GM18858 (cell line): ENCODE results near the gene PSMA8.
"Not testable (repeated sequence)": the region's sequence is repeated elsewhere in the genome, so short reads cannot be mapped to it uniquely, and the experiment has no call there.

Experiments
- ATAC-seq: cut with Tn5 transposase; IDR thresholded peaks from one replicate; pipeline ENCODE4 v1.9.1; 2021; ENCODE audit not compliant: unreplicated experiment

PSMA8 gene

DNA sequence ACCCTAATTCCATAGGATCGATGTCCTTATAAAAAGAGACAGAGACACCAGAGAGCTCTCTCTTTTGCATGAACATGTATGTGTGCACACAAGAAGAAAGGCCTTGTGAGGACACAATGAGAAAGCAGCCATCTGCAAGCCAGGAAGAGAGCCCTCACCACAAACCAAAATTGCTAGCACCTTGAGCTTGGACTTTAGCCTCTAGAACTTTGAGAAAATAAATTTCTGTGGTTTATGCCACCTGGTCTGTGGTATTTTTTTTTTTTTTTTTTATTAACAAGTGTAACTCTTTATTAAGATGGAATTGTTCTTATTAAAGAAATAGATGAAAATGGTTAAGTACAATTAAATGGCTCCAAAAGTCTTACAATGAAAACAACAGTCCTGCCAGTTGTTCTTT is 33.9 kb downstream of the PSMA8 start:
- ATAC-seq: peak; percentile 78

DNA sequence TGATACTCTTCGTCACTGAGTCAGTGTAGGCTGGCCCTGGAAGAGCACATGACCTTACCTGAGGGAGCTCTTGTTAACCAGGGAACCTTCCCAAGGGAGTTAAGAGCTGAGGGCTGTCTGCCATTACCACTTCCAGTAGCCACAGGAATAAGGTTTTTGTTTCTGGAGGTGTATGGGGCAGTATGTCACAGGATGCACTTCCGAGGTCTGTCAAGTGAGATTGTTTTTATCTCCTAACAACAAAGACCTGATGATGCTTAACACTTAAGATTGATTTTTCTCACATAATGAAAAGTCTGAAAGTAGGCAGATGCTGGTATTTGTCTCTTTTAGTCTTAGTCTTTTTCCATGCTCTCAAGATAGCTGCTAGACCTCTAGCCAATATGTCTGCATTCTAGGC is 41.8 kb downstream of the PSMA8 start:
- no peak for ATAC-seq

DNA sequence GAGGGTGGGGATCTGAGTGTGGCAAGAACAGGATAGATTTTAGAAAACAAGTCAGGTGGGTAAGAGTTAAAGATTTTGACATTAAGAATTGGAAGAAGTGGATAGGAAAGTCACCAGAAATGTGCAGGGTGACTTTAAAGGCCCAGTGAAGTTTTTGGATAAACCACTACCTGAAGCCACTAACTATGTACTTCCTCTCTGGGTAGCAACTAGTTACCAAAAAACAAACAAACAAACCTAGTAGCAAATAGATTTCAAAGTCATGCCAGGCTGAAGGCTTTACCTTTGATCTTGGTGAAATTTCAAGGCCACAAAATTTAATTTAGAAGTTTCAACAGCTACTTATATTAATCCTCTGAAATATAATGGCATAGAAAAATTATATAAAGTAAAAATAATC is 42.5 kb downstream of the PSMA8 start:
- ATAC-seq: no peak

DNA sequence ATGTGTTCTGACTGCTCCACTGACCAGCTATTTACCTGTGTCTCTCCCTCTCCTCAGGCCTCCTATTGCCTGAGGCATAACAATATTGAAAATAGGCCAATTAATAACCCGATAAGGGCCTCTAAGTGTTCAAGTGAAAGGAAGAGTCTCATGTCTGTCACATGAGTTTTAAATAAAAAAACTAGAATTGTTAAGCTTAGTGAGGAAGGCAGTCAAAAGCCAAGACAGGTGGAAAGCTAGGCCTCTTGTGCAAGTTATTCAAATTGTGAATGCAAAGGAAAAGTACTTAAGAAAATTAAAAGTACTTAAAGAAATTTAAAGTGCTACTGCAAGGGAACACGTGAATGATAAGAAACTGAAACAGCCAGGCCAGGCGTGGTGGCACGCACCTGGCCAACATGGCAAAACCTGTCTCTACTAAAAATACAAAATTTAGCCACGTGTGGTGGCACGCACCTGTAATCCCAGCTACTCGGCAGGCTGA is 47.7 kb downstream of the PSMA8 start:
- ATAC-seq: peak; percentile 46

- no peak for ATAC-seq
Observed at GRCh38 chr18:26183395-26184112, 49.9 kb downstream of the PSMA8 start.

GRCh38 chr18:26185267-26185666 is 51.6 kb downstream of the PSMA8 start:
- ATAC-seq: no peak

DNA sequence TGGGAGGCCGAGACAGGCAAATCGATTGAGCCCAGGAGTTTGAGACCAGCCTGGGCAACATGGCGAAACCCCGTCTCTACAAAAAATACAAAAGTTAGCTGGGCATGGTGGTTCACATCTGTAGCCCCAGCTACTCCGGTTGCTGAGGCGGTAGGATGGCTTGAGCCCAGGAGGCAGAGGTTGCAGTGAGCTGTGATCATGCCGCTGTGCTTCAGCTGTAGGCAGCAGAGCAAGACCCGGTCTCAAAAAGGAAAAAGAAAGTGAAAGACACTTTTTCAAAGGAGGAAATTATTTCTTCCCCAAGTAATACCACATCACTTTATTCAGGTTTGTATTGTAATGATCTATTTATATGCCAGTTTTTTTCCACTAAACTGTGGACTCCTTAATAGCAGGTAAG is 56.8 kb downstream of the PSMA8 start:
- peak; percentile 83 for ATAC-seq

GRCh38 chr18:26192233-26192632 is 58.6 kb downstream of the PSMA8 start:
- ATAC-seq: no peak

DNA sequence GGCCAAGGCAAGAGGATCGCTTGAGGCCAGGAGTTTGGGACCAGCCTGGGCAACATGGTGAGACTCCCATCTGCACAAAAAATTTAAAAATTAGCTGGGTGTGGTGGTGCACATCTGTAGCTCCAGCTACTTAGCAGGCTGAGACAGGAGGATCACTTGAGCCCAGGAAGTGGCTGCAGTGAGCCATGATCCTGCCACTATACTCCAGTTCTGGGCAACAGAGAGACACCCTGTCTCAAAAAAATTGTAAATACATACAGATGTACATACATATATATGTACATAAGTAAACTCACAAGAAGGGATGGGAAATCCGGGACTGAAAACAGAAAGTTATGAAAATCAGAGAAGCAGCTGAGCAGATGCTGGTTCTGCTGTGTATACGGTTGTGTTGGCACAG is 62.9 kb downstream of the PSMA8 start:
- no peak for ATAC-seq

GRCh38 chr18:26202001-26202400 is 68.3 kb downstream of the PSMA8 start:
- not testable (repeated sequence) for ATAC-seq

- ATAC-seq: no peak
Observed at GRCh38 chr18:26205318-26205717, 71.6 kb downstream of the PSMA8 start.

DNA sequence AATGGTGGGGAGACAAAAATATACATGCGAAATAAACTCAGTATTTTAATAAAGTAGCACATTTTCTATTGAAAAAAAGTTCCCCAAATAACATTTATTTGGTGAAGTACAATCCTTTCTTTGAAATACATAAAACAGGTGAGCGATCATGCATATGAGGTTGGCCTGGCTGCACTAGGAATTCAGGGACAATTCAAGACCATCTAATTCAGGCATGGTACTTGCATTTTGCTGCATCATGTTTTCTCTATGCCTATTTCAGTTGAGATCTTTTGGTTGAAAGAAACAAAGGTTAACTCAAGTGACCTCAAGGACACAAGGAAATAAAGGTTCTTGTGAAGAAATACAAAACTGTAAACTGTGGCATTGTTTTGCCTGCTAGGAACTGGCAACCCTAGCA is 72.8 kb downstream of the PSMA8 start:
- ATAC-seq: no peak

DNA sequence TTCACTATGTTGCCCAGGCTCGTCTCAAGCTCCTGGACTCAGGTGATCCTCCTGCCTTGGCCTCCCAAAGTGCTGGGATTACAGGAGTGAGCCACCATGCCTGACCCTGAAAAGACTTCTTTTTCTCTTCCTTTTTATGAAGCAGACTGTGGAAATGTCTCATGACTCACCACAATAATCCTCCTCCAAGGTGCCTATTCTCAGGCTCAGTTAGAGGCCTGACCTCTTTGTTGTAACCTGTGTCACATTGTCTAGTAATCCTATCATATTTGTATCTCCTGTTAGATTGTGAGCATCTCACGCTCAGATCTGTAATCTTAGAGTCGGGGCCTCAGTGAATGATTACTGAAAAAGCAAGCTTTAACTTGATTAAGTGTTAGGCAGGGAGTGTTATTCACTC is 74.3 kb downstream of the PSMA8 start:
- no peak for ATAC-seq

DNA sequence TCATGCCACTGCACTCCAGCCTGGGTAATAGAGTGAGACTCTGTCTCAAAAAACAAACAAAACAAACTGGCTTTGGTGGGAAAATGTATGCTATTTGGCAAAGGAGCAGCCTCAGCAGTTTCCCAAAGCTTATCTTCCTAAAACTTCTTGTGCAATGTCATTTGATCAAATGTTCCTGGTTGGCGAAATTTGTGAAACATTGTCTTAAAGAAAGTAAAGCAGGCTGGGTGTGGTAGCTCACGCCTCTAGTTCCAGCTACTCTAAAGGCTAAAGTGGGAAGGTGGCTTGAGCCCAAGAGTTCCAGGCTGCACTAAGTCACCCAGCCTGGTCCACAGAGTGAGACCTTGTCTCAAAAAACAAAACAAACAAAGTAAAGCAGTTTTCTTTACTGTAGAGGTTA is 75.3 kb downstream of the PSMA8 start:
- ATAC-seq: no peak

DNA sequence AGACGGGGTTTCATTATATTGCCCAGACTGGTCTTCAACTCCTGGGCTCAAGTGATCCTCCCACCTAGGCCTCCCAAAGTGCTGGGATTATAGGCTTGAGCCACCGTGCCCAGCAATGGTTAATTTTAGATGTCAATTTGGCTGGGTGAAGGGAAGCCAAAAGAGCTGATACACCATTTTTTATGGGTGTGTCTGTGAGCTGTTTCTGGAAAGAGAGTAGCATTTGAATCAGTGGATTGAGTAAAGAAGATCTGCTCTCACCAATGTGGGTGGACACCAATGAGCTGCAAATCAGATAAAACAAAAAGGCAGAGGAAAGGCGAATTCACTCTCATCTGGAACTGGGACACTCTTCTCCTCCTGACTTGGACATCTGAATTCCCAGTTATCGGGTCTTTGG is 76.5 kb downstream of the PSMA8 start:
- no peak for ATAC-seq

DNA sequence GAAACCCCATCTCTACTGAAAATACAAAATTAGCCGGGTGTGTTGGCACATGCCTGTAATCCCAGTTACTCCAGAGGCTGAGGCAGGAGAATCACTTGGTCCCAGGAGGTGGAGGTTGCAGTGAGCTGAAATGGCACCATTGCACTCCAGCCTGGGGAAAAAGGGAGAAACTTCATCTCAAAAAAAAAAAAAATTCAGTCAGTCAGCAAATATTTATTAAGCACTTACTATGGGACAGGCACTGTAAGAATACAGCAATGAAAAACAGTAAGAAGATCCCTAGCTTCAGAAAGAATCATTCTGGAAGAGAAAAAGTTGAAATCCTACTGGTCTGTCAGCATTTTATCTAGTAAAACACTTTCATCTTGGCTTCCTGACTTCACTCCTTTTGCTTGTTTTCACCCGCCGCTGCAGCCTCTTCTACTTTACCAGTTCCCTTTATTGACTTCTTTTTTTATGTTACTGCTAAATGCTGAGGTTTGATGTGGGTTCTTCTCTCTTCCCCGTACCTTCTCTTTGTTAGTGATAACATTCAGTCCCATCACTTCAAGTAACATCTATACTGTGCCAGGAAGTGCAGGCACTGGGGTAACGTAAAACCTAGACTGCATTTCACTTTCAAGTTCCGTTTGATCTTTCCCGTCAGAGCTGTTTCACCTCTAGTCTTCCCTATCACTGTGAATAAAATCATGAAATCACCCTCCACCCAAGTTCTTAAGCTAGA is 81.7 kb downstream of the PSMA8 start:
- peak; percentile 96 for ATAC-seq

DNA sequence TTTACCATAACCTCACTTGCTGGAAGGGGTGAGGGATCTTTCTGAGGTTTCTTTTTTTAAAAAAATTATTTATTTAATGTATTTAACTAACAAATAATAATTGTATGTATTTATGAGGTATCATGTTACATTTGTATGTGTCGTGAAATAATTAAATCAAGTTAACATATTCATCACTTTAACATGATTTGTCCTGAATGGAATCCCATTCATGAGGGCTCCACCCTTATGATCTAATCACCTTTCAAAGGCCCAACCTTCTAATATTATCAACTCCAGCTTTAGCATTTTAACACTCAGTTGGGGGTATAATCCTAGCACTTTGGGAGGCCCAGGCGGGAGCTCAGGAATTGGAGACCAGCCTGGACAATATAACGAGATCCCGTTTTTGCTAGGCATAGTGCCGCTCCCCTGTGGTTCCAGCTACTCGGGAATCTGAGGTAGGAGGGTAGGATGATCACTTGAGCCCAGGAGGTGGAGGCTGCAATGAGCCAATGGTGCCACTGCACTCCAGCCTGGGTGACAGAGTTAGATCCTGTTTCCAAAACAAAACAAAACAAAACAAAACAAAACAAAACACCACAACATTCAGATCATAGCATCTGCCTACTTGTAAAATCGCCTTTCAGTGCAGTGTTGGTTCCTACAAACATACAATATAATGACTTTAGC is 91.5 kb downstream of the PSMA8 start:
- ATAC-seq: no peak

GRCh38 chr18:26225915-26226228 is 92.2 kb downstream of the PSMA8 start:
- no peak for ATAC-seq

GRCh38 chr18:26226229-26227050 is 92.8 kb downstream of the PSMA8 start, which contains the start of gene TAF4B:
Gene TAF4B (plus strand): TSS chr18:26226445. CDS start chr18:26226934, 489 bp downstream.
- ATAC-seq: peak; percentile 63

- ATAC-seq: no peak
Observed at GRCh38 chr18:26227051-26227670, 93.5 kb downstream of the PSMA8 start.
